ENCODE results near the gene STON1.

Gene STON1

DNA sequence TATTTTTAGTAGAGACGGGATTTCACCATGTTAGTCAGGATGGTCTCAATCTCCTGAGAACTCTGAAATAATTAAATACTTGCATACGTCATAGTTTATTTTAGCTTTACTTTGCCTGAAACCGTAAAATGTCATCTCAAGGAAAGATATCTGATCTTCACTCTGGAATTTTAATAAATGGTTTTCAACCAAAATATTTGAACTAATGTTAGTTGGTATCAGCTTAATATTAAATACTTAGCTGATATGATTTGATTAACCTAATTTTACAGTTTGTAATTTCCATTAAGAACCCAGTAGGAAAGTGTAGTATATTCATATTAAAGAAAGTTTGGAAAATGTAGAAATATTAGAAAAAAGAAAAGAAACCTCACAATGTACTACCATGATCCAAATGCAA is 41.4 kb upstream of the STON1 start:
- H3K4me3 ChIP-seq (ENCODE audit: control insufficient read depth, low read depth, low read length), result no peak overlapping the region
- TF ChIP-seq, protein P1, sequence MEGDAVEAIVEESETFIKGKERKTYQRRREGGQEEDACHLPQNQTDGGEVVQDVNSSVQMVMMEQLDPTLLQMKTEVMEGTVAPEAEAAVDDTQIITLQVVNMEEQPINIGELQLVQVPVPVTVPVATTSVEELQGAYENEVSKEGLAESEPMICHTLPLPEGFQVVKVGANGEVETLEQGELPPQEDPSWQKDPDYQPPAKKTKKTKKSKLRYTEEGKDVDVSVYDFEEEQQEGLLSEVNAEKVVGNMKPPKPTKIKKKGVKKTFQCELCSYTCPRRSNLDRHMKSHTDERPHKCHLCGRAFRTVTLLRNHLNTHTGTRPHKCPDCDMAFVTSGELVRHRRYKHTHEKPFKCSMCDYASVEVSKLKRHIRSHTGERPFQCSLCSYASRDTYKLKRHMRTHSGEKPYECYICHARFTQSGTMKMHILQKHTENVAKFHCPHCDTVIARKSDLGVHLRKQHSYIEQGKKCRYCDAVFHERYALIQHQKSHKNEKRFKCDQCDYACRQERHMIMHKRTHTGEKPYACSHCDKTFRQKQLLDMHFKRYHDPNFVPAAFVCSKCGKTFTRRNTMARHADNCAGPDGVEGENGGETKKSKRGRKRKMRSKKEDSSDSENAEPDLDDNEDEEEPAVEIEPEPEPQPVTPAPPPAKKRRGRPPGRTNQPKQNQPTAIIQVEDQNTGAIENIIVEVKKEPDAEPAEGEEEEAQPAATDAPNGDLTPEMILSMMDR (conservative IDR thresholded peaks at IDR 0.05; ENCODE audit: control insufficient read depth, insufficient read depth, low read depth, low read length), result no peak
- DNase-seq (ENCODE audit: low read depth), result no peak

DNA sequence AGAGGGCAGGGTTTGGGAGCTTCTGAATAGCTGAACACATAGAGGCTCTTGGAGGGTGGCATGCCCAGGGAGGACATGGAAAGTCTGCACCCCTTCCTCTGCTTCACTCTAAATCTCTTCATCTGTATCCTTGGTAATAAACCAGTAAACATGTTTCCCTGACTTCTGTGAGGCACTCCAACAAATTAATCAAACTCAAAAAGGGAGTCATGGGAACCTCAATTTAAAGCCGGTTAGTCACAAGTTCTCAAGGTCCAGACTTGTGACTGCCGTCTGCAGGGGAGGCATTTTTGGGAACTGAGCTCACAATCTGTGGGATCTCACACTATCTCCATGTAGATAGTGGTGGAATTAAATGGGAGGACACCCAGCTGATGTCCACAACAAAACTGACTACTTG is 33.1 kb upstream of the STON1 start:
- peak; percentile 60 for DNase-seq (ENCODE audit: low read depth)
- no peak overlapping the region for H3K4me3 ChIP-seq (ENCODE audit: control insufficient read depth, low read depth, low read length)
- TF ChIP-seq, protein P1 (conservative IDR thresholded peaks at IDR 0.05; ENCODE audit: control insufficient read depth, insufficient read depth, low read depth, low read length), result no peak

DNA sequence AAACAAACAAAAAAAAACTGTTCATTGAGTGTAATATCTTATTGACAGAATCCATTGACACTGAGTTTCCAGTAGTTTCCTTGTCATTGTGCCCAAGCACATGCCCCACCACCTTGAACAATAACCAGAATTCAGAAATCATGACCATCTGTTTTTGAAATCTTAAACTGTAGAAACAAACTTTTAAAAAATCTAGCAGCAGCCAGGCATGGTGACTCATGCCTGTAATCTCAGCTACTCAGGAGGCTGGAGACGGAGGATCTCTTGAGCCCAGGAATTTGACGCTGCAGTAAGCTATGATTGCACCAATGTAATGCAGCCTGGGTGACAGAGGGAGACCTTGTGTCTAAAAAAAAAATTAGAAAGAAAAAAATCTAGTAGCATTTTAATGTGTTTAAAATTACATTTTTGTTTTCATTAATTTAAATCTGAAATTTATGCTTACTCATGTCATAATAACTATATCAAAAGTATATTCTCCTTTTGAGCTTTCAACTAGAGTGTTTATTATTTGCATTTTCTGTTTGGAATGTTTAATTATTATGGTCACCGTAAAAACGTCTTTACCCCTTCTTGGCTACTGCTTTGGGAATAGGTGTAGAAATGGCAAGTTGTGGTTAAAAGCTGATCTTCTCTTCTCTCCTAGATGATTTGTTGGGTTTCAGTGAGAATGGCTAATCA is 25.2 kb upstream of the STON1 start:
- no peak overlapping the region for H3K4me3 ChIP-seq (ENCODE audit: control insufficient read depth, low read depth, low read length)
- TF ChIP-seq, protein P1 (conservative IDR thresholded peaks at IDR 0.05; ENCODE audit: control insufficient read depth, insufficient read depth, low read depth, low read length), result no peak
- DNase-seq (ENCODE audit: low read depth), result peak; percentile 64

DNA sequence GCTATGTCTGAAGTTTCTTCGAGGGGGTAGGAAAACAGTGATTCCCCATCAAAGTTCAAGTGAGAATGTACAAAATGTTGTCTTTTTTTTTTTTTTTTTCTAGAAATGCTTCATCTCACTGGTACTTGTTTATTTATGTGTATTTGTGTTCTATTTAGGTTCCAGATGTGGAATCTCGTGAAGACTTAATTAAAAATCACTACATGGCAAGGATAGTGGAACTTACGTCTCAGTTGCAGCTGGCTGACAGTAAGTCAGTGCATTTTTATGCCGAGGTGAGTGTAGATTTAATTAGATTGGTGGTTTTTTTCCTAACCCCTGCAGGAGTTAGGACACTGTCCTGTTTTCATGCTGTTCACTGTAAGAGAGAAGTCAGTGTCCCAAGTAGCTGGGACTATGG is 22.8 kb upstream of the STON1 start:
- TF ChIP-seq, protein P1 (conservative IDR thresholded peaks at IDR 0.05; ENCODE audit: control insufficient read depth, insufficient read depth, low read depth, low read length), result no peak
- no peak for DNase-seq (ENCODE audit: low read depth)
- no peak overlapping the region for H3K4me3 ChIP-seq (ENCODE audit: control insufficient read depth, low read depth, low read length)

DNA sequence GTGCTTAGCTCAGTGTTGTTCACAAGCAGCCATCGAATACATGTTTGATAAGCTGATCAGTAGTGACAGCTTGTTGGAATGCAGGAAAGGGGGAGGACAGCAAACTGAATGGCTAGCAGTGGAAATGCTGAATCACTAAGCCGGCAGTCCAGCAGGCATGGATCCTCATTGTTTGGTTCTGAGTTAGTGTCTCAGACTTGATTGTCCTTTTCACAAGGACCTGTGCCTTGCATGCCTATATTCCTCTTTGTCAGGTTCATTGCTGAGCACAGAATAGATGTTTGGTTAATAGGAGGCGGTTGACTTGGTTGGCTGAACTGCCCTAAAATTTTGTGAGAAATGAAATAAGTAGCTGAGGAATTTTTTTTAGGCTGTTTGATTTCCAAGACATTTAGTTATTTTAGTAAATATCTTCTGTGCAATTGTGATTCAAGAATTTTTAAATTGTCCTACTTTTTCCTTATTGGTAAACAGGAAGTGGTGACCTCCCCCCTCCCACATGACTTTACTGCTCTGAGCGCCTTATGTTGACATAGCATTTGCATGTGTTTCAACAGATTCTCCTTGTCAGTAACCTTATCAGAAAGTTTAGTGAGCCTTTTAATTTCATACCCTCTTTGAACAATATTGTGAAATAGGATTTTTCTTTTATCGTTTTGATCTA is 21.4 kb upstream of the STON1 start:
- TF ChIP-seq, protein P1 (conservative IDR thresholded peaks at IDR 0.05; ENCODE audit: control insufficient read depth, insufficient read depth, low read depth, low read length), result no peak
- peak; percentile 63 for DNase-seq (ENCODE audit: low read depth)
- no peak overlapping the region for H3K4me3 ChIP-seq (ENCODE audit: control insufficient read depth, low read depth, low read length)

DNA sequence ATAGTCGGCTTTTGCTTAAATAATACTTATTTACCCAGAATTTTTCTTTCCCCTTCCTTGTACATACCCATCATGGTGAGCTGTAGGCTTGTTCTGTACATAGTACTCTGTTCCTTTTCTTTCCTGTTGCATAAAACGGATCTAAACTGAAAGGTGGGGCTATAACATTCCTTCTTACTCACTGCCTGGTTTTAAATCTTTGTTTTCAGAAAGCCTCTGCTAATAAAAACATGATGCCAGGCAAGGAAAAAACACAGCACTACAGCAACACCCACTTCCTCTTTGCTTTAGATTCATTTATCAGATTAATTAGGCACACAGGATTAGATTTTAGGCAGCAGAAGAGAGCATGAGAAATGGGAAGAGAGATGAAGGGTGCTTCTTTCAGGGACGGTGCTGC is 19.6 kb upstream of the STON1 start:
- DNase-seq (ENCODE audit: low read depth), result peak; percentile 74
- H3K4me3 ChIP-seq (ENCODE audit: control insufficient read depth, low read depth, low read length), result no peak overlapping the region
- TF ChIP-seq, protein P1 (conservative IDR thresholded peaks at IDR 0.05; ENCODE audit: control insufficient read depth, insufficient read depth, low read depth, low read length), result no peak

Measured in fibroblast of mammary gland (primary cell).